Astrocyte of the spinal cord (primary cell): ENCODE data around the gene WWTR1.

Experiments
- DNase-seq: peaks from one replicate; pipeline ENCODE4 v3.0.0; 2011; ENCODE audit warnings: low read depth, low spot score
- H3K4me3 ChIP-seq: 2 replicates; pipeline ENCODE4 v1.5.1; 2011; ENCODE audit warnings: low read depth, mild to moderate bottlenecking, low read length, moderate library complexity
- in situ Hi-C: cut with HindIII; loops from 2 replicates; pipeline ENCODE4 v1.10.0; 2017; ENCODE audit warnings: low sequenced_read_pairs
- TF ChIP-seq, protein P1 (sequence below): IDR thresholded peaks from 2 replicates; pipeline ENCODE4 v1.5.1; 2012; ENCODE audit warnings: low read depth, mild to moderate bottlenecking, low read length, inconsistent platforms

WWTR1 gene

DNA sequence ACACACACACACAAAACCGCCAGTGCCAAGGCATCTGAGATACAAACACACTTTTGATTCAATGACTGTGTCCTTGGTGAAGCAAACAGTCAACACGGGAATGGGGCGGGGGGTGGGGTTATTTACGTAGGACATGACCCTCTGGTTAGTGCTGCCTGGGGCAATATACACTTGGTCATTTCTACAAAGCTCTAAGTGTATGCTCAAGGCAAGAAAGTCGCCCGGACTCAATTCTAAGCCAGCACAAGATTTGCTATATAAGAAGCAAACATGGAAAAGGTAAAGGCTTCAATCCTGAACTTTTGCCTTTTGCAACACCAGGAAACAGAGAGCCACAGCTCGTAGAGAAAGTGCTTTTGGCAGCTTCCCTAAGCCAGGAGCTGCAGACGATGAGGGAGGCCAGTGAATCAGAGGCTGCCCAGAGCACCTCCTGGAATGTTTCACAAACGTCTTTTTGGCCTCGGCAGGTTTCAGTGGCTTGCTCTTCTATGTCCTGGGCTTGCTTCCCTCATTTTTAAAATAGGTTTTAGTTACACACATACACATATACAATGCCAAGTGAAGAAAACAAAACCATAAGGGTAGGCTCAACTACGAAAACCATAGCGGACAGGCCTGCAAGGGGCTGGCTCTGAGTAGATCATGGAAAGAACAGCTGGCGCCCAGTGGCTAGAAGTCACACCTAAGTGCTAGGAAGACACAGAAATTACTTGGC lies 109.7 kb downstream of the WWTR1 start:
- in situ Hi-C loops: no loop called here
- peak; percentile 94 for DNase-seq
- TF ChIP-seq, protein P1, sequence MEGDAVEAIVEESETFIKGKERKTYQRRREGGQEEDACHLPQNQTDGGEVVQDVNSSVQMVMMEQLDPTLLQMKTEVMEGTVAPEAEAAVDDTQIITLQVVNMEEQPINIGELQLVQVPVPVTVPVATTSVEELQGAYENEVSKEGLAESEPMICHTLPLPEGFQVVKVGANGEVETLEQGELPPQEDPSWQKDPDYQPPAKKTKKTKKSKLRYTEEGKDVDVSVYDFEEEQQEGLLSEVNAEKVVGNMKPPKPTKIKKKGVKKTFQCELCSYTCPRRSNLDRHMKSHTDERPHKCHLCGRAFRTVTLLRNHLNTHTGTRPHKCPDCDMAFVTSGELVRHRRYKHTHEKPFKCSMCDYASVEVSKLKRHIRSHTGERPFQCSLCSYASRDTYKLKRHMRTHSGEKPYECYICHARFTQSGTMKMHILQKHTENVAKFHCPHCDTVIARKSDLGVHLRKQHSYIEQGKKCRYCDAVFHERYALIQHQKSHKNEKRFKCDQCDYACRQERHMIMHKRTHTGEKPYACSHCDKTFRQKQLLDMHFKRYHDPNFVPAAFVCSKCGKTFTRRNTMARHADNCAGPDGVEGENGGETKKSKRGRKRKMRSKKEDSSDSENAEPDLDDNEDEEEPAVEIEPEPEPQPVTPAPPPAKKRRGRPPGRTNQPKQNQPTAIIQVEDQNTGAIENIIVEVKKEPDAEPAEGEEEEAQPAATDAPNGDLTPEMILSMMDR: no peak
- no peak overlapping the region for H3K4me3 ChIP-seq

DNA sequence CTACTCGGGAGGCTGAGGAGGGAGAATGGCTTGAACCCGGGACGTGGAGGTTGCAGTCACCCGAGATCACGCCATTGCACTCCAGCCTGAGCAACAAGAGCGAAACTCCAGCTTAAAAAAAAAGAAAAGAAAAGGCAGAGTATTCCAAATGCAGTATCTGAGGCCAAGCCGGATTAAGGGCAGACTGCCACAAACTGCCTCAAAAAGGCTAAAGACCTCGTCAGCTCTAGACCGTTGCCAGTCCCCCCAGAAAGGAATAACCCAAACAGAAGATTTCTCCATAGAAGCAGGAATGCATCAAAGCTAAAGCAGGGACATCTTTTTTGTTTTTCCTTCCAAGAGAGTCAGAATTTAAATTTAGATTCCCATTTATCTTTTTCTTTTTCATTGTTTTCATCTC lies 110.4 kb downstream of the WWTR1 start:
- H3K4me3 ChIP-seq: no peak overlapping the region
- TF ChIP-seq, protein P1: no peak
- DNase-seq: peak; percentile 67
- in situ Hi-C loops: no loop called here

DNA sequence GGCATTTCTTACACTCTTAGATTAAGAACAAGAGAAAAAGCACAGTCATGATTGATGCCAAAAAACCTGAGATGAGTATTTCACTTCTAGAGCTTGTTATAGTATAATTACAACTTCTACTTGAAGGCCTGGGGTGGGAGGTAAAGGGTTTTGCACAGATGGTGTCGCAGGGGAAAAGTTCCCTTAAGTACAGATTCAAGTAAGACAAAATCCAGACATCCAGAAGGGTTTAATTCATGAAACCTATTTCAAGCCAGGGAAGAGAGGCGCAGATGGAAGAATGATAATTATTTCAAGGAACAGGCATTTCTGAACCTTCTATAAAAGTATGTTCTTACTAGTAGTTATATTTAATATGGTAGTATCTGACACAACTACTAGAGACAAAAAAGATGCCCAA lies 112.8 kb downstream of the WWTR1 start:
- DNase-seq: no peak

DNA sequence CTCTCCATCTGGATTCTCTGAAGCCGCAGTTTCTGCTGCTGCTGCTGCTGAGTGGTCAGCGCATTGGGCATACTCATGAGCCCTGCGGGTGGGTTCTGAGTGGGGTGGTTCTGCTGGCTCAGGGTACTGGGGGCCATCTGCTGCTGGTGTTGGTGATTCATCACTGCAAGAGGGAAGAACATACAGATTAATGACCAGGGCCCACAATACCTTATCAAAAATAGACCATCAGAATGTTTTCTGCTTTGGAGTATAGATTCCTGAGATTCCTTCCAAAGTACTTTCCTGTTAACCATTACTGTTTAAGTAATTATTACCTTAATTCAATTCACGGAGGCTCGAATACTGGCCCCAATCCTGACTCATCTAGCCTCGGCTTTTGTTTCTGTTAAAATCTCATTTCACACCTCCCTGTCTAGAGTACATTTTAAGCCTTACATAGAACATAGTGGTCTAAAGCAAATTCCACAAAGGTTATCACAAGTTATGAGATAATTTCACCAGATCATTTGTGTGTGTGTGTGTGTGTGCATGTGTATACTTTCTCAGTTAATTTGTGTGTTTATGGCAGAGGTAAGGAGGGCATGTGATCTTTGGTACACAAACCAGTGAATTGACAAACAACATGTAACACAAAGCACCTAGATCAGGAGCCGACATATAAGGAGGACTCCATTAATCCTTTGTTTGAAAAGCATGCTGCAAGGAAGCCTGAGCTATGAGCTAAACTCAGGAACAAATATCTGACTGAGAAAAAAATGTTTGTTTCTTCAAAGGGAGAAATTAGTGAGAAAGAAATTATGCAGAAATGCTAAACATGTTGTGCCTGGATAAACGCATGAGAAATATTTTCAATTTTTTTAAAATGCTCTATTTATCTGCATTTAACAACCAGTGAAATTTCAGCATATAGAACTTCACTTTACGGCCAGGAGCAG lies 115.2 kb downstream of the WWTR1 start:
- TF ChIP-seq, protein P1: no peak
- DNase-seq: peak; percentile 56
- in situ Hi-C loops: no loop called here
- H3K4me3 ChIP-seq: no peak overlapping the region

More for the DNA sequence above, 112.8 kb downstream of the WWTR1 start:
- in situ Hi-C loops: no loop called here
- TF ChIP-seq, protein P1: no peak
- no peak overlapping the region for H3K4me3 ChIP-seq

DNA sequence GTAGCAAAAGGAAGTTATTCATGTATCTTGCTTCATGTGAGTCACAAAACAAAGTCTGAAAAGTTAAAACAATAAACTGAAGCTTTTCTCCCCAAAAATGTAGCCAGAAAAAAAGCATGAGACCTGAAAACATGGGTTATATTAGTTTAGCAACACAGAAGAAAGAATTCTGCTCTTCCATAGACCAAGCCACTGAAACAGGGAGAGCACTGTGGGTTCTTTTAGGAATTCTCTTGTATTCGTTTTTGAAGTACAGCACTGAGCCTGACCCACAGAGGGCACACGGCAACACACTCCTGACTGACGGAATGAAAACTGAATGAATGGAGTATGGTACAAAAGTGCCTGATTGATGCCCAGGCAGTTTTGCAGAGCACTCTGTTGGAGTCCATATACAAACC lies 116.7 kb downstream of the WWTR1 start:
- DNase-seq: peak; percentile 69

DNA sequence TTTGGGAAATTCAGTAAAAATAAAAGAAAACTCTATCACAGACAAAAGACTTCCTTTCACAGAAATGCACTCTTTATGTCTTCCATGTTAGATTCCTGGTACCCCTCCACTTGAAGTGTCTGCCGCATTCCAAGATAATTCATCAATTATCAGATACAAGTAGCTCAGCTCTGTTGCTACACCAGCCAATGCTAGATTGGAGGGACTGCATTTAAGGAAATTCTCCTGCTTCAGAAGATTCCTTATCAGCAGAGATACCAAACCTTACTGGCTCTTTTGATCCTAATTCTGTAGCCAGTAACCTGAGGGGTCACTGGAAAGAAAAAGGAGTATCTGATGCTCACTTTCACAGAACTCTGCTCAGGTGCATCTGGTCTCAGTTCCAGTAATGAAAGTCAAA lies 119.5 kb downstream of the WWTR1 start:
- no peak for DNase-seq
- no peak overlapping the region for H3K4me3 ChIP-seq
- in situ Hi-C loops: no loop called here
- TF ChIP-seq, protein P1: no peak

More for the DNA sequence above, 116.7 kb downstream of the WWTR1 start:
- TF ChIP-seq, protein P1: peak; percentile 33
- in situ Hi-C loops: no loop called here
- no peak overlapping the region for H3K4me3 ChIP-seq
